ENCODE measurements around the gene DIAPH3.
A peak's percentile ranks its signal among the peaks of the same experiment; 100 is the strongest.

Gene DIAPH3

DNA sequence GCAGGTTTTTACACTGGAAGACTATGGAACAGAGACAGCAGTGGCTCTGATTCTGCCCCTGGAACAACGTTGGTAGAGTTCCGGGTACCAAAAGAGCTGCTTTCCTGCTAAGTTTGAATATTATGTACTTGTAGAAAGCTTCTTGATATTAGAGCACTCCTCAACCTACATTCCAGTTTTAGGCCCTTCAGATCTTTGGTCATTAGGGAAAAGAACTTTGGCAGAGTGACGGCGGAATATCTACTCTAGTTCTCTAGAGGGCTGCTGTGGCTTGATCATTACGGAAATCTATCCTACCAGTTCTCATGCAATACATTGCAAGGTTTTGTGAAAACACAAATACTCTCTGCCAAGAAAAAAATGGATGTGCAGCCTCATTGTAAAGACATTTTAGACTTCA lies 415.7 kb downstream of the DIAPH3 start:
- Histone ChIP-seq H3K9me2 (replicated peaks; ENCODE audit: low read depth, low read length) (no peaks in the 10 kb centered on the region), H3K36me3 (ENCODE audit: insufficient read depth, low read length) (no peaks in the 10 kb centered on the region), H2AFZ (ENCODE audit: low read length) (0 out of 2 replicates have a peak overlapping the region, but pooled peaks have one; percentile 7), H4K20me1 (ENCODE audit: insufficient read depth, low read length, poor library complexity, severe bottlenecking) (no peaks in the 10 kb centered on the region), H3K27me3 (ENCODE audit: insufficient read depth, low read length, poor library complexity, severe bottlenecking) (no peaks in the 10 kb centered on the region), H3K9me3 (ENCODE audit: insufficient read depth, low read depth, low read length) (no peaks in the 10 kb centered on the region), H3K4me2 (ENCODE audit: low read depth, low read length, poor library complexity, severe bottlenecking) (no peak overlapping the region), H3K9ac (ENCODE audit: low read depth, low read length, poor library complexity, severe bottlenecking) (no peak overlapping the region), H3K79me2 (ENCODE audit: insufficient read depth, low read length) (no peaks in the 10 kb centered on the region), H3K4me3 (ENCODE audit: low read length, poor library complexity, severe bottlenecking) (no peak overlapping the region), H3F3A (ENCODE audit: low read depth) (no peaks in the 10 kb centered on the region), H3K4me1 (ENCODE audit: insufficient read depth, low read length, poor library complexity, severe bottlenecking) (peaks cover 6% of the 10 kb centered on the region)
- TF ChIP-seq, protein P1, sequence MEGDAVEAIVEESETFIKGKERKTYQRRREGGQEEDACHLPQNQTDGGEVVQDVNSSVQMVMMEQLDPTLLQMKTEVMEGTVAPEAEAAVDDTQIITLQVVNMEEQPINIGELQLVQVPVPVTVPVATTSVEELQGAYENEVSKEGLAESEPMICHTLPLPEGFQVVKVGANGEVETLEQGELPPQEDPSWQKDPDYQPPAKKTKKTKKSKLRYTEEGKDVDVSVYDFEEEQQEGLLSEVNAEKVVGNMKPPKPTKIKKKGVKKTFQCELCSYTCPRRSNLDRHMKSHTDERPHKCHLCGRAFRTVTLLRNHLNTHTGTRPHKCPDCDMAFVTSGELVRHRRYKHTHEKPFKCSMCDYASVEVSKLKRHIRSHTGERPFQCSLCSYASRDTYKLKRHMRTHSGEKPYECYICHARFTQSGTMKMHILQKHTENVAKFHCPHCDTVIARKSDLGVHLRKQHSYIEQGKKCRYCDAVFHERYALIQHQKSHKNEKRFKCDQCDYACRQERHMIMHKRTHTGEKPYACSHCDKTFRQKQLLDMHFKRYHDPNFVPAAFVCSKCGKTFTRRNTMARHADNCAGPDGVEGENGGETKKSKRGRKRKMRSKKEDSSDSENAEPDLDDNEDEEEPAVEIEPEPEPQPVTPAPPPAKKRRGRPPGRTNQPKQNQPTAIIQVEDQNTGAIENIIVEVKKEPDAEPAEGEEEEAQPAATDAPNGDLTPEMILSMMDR (conservative IDR thresholded peaks at IDR 0.05; ENCODE audit: low read length) = no peak
- no peak for TF ChIP-seq EZH2phosphoT487 (IDR thresholded peaks at IDR 0.05; ENCODE audit: borderline replicate concordance)

DNA sequence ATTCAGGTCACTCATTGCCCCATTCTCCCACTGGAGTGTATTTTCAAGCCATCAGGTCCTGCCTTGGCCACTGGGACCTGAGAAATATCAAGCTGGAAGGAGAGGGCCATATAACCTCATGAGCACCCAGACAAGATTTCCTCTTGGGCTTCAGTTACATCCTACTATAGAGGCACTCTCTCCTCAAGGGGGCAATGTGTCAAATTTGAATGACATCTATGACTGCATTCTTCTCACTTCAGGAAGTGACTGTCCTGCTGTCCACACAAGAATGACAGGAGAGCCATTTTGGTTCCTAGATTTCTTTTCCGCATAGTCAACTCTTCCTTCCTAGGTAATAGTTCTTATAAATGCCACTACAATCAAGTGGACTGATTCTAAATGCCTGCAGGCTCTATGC lies 416.2 kb downstream of the DIAPH3 start:
- 0 out of 2 replicates have a peak overlapping the region, but pooled peaks have one; percentile 7 for H2AFZ ChIP-seq (ENCODE audit: low read length)
- TF ChIP-seq, protein P1 (conservative IDR thresholded peaks at IDR 0.05; ENCODE audit: low read length) = peak; percentile 52
- no peak for TF ChIP-seq EZH2phosphoT487 (IDR thresholded peaks at IDR 0.05; ENCODE audit: borderline replicate concordance)
- no peak overlapping the region for H3K4me3 ChIP-seq (ENCODE audit: low read length, poor library complexity, severe bottlenecking)

DNA sequence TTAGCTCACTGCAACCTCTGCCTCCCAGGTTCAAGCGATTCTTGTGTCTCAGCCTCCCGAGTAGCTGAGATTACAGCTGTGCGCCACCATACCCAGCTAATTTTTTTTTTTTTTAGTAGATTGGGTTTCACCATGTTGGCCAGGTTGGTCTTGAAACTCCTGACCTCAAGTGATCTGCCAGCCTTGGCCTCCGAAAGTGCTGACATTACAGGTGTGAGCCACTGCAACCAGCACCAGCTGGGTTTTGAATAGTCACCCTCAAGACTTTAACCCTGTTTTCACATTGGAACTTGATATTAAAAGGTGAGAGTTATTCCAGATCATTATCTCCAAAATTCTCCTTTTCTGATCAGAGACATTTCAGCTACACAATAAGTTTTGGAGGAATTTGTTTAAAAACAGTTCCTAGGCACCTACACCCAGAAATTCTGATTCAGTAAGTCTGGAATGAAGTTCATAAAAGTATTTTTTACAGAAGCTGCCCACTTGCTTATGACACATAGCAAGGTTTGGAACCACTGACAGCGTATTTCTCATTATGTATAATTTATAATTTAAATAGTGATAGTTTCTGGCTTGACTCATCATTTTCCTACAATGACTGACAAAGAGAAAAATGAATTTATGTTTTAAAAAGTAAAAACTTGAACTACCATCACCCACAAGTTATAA lies 417.3 kb downstream of the DIAPH3 start:
- Histone ChIP-seq H3K4me2 (ENCODE audit: low read depth, low read length, poor library complexity, severe bottlenecking) (no peak overlapping the region), H3K4me1 (ENCODE audit: insufficient read depth, low read length, poor library complexity, severe bottlenecking) (peaks cover 6% of the 10 kb centered on the region), H2AFZ (ENCODE audit: low read length) (no peak overlapping the region), H3F3A (ENCODE audit: low read depth) (no peaks in the 10 kb centered on the region), H3K79me2 (ENCODE audit: insufficient read depth, low read length) (no peaks in the 10 kb centered on the region), H3K27me3 (ENCODE audit: insufficient read depth, low read length, poor library complexity, severe bottlenecking) (no peaks in the 10 kb centered on the region), H3K4me3 (ENCODE audit: low read length, poor library complexity, severe bottlenecking) (no peak overlapping the region), H3K36me3 (ENCODE audit: insufficient read depth, low read length) (no peaks in the 10 kb centered on the region), H3K9ac (ENCODE audit: low read depth, low read length, poor library complexity, severe bottlenecking) (no peak overlapping the region), H3K9me2 (replicated peaks; ENCODE audit: low read depth, low read length) (no peaks in the 10 kb centered on the region), H4K20me1 (ENCODE audit: insufficient read depth, low read length, poor library complexity, severe bottlenecking) (no peaks in the 10 kb centered on the region), H3K9me3 (ENCODE audit: insufficient read depth, low read depth, low read length) (no peaks in the 10 kb centered on the region)
- TF ChIP-seq, protein P1 (conservative IDR thresholded peaks at IDR 0.05; ENCODE audit: low read length) = no peak
- no peak for TF ChIP-seq EZH2phosphoT487 (IDR thresholded peaks at IDR 0.05; ENCODE audit: borderline replicate concordance)

More for the DNA sequence above, 416.2 kb downstream of the DIAPH3 start:
- Histone ChIP-seq H3K4me1 (ENCODE audit: insufficient read depth, low read length, poor library complexity, severe bottlenecking) (peaks cover 6% of the 10 kb centered on the region), H3K9me2 (replicated peaks; ENCODE audit: low read depth, low read length) (no peaks in the 10 kb centered on the region), H4K20me1 (ENCODE audit: insufficient read depth, low read length, poor library complexity, severe bottlenecking) (no peaks in the 10 kb centered on the region), H3K9me3 (ENCODE audit: insufficient read depth, low read depth, low read length) (no peaks in the 10 kb centered on the region), H3K9ac (ENCODE audit: low read depth, low read length, poor library complexity, severe bottlenecking) (no peak overlapping the region), H3K79me2 (ENCODE audit: insufficient read depth, low read length) (no peaks in the 10 kb centered on the region), H3K27me3 (ENCODE audit: insufficient read depth, low read length, poor library complexity, severe bottlenecking) (no peaks in the 10 kb centered on the region), H3K36me3 (ENCODE audit: insufficient read depth, low read length) (no peaks in the 10 kb centered on the region), H3K4me2 (ENCODE audit: low read depth, low read length, poor library complexity, severe bottlenecking) (no peak overlapping the region), H3F3A (ENCODE audit: low read depth) (no peaks in the 10 kb centered on the region)
